MCF 10A (cell line): ENCODE measurements around the gene CRYAB. TPM values are rescaled to one million over a fixed set of nuclear protein-coding genes. Genes with fewer than 3 reads are reported as not detected.
A peak's percentile ranks its signal among the peaks of the same experiment; 100 is the strongest.

Source experiments
- BruUV-seq: library from RNA; stranded (reverse); fragments of 400-500 nt; replicated peaks from 2 replicates; lab custom pipeline; 2021; lab: Mats Ljungman, UMichigan
- CTCF ChIA-PET: fragments of 300-600 bp; sonication (Branson Sonifier 250); formaldehyde crosslinking; extraction: SDS; loops from one replicate; lab custom pipeline; 2021; ENCODE audit warnings: antibody characterized with exemption, inconsistent platforms; lab: Yijun Ruan, JAX
- POLR2A ChIA-PET: fragments of 300-600, 350-650 bp; sonication (Branson Sonifier 250); formaldehyde crosslinking; extraction: SDS; loops from one replicate; lab custom pipeline; 2020; ENCODE audit warnings: antibody characterized with exemption, inconsistent platforms; lab: Yijun Ruan, JAX
- DNase-seq: peaks from one replicate; pipeline ENCODE4 v3.0.0-alpha.2; 2018; ENCODE audit not compliant: unreplicated experiment
- H3K27ac Mint-ChIP-seq: one replicate; pipeline ENCODE4 v1.8.0; 2022; ENCODE audit warnings: mild to moderate bottlenecking, low read depth, mixed read lengths; ENCODE audit not compliant: unreplicated experiment
- H3K27me3 Mint-ChIP-seq: one replicate; pipeline ENCODE4 v1.8.0; 2022; ENCODE audit warnings: mixed read lengths; ENCODE audit not compliant: insufficient read depth, unreplicated experiment
- H3K36me3 Mint-ChIP-seq: one replicate; pipeline ENCODE4 v1.8.0; 2022; ENCODE audit warnings: mild to moderate bottlenecking, moderate library complexity, mixed read lengths; ENCODE audit not compliant: insufficient read depth, unreplicated experiment
- H3K4me1 Mint-ChIP-seq: one replicate; pipeline ENCODE4 v1.8.0; 2022; ENCODE audit warnings: mixed read lengths; ENCODE audit not compliant: insufficient read depth, unreplicated experiment
- H3K4me3 Mint-ChIP-seq: one replicate; pipeline ENCODE4 v1.8.0; 2022; ENCODE audit warnings: mild to moderate bottlenecking, moderate library complexity, mixed read lengths; ENCODE audit not compliant: unreplicated experiment
- H3K9me3 Mint-ChIP-seq: one replicate; pipeline ENCODE4 v1.8.0; 2022; ENCODE audit warnings: mixed read lengths; ENCODE audit not compliant: unreplicated experiment
- CTCF ChIP-seq: fragments of 200-600 bp; IDR thresholded peaks from one replicate; pipeline ENCODE4 v1.8.0; 2022; ENCODE audit warnings: antibody characterized with exemption, mild to moderate bottlenecking; ENCODE audit not compliant: unreplicated experiment
- intact Hi-C: fragments of 100-400 bp; cut with micrococcal nuclease; formaldehyde crosslinking; loops from 2 replicates; pipeline ENCODE4 v1.14.1; 2022
- total RNA-seq: library from RNA; stranded (reverse); gene quantifications from 2 replicates; pipeline ENCODE4 v1.2.3, GENCODE V29; 2022

CRYAB gene
- total RNA-seq, 1 experiment from 2014 or later, result 2.5 TPM

DNA sequence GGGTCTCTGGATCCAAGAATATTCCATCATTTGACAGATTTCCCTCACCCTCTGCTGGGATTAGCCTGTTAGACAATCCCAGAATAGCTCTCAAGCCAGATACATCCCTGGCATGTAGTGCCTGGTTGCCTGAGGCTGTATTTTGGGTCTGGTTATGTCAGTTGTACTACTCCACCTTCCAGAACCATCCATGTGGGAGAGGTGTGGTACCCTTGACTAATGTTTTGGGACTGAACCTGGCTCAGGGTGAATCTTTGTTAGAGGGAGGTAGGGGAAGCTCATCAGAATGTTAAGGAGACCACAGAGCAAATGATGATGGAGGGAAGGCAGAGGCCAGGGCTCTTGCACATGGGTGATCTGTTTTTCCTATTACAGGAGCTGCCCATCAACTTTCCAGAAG is 12.4 kb upstream of the CRYAB start:
- ChIA-PET CTCF (interaction anchor here (0.5 to 1.5 kb wide), 4 partner anchors 10 to 161 kb away, joined by 3 to 5 read pairs (median 4); no protein-coding TSS in a partner anchor), POLR2A (interaction anchor here (0.9 to 2.4 kb wide), 6 partner anchors 16 to 151 kb away, joined by 3 to 8 read pairs (median 4); partner anchors contain the start of genes ALG9, CFAP68 and NKAPD1)
- Mint-ChIP-seq H3K4me1 (peaks cover 22% of the 10 kb centered on the region), H3K27ac (no peak overlapping the region), H3K27me3 (no peaks in the 10 kb centered on the region), H3K9me3 (no peaks in the 10 kb centered on the region), H3K4me3 (no peak overlapping the region), H3K36me3 (peaks cover 1% of the 10 kb centered on the region)
- no TSS peak for BruUV-seq
- no peak for TF ChIP-seq CTCF
- DNase-seq, result no peak
- intact Hi-C loops, result no loop called here

DNA sequence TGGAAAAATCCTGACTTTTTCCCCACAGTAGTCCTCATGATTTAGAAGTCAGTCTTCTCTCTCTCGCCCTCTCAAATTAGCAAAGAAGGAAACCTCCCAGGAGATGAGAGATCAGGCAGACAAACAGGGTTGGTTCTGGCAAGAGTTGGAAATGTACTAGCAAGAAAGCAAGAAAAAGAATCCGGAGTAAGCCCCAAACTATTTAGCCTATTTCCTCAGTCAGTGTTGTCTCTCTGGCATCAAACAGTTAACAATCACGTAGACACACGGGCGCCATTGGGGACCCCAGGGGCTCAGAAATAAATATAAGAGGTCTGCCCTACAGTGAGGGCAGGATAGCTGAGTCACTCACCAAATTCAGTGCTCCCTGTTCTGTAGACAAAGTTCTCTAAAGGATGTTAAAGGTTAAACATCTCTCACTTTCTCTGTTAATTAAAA is 11.8 kb upstream of the CRYAB start:
- Mint-ChIP-seq H3K4me3 (no peak overlapping the region), H3K27ac (peak overlapping the region; percentile 74), H3K4me1 (peaks cover 28% of the 10 kb centered on the region), H3K36me3 (peaks cover 4% of the 10 kb centered on the region), H3K9me3 (no peaks in the 10 kb centered on the region), H3K27me3 (no peaks in the 10 kb centered on the region)
- ChIA-PET CTCF (interaction anchor here (0.5 to 0.6 kb wide), 2 partner anchors 20 to 161 kb away, joined by 3 to 5 read pairs; no protein-coding TSS in a partner anchor), POLR2A (interaction anchor here (0.8 to 2.4 kb wide), 4 partner anchors 12 to 151 kb away, joined by 3 to 6 read pairs (median 3); partner anchors contain the start of genes CFAP68, CRYAB and NKAPD1)
- DNase-seq, result no peak
- no TSS peak for BruUV-seq
- TF ChIP-seq CTCF, result no peak
- intact Hi-C loops, result no loop called here

DNA sequence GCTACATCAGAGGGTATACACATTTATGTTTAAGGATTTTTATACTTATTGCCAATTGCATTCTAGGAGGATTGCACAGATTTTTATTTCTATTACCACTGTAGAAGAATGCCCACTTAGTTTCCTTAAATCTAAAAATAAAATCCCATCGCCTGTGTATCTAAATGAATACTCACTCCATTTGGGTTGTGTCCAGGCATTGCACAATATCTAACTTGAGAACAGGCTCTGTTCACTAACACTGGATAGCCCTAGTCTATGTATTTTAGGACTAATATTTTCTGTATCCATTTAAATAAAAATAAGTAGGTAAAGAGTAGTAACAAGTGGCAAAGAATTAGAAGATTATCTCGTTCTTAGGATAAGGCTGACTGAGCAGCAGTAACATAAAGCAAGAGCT is 11.2 kb upstream of the CRYAB start:
- H3K4me3 Mint-ChIP-seq, result no peak overlapping the region
- no TSS peak for BruUV-seq
- H3K27me3 Mint-ChIP-seq, result no peaks in the 10 kb centered on the region
- intact Hi-C loops, result no loop called here
- H3K4me1 Mint-ChIP-seq, result peaks cover 33% of the 10 kb centered on the region
- no peaks in the 10 kb centered on the region for H3K9me3 Mint-ChIP-seq
- TF ChIP-seq CTCF, result no peak
- DNase-seq, result peak; percentile 89
- ChIA-PET CTCF (no interaction called here), POLR2A (interaction anchor here (0.8 to 2.4 kb wide), 3 partner anchors 11 to 152 kb away, joined by 3 to 6 read pairs (median 3); partner anchors contain the start of genes CFAP68, CRYAB and NKAPD1)
- H3K27ac Mint-ChIP-seq, result peak overlapping the region; percentile 74
- peaks cover 4% of the 10 kb centered on the region for H3K36me3 Mint-ChIP-seq

GRCh38 chr11:111921541-111922230 is 10.1 kb upstream of the CRYAB start:
- Mint-ChIP-seq H3K27me3 (no peaks in the 10 kb centered on the region), H3K9me3 (no peaks in the 10 kb centered on the region), H3K36me3 (peaks cover 4% of the 10 kb centered on the region), H3K4me3 (no peak overlapping the region), H3K27ac (no peak overlapping the region), H3K4me1 (peaks cover 28% of the 10 kb centered on the region)
- ChIA-PET POLR2A (no interaction called here), CTCF (interaction anchor here (0.8 kb wide), 1 partner anchor 178 kb away, joined by 3 read pairs; no protein-coding TSS in a partner anchor)
- intact Hi-C loops, result no loop called here
- no peak for TF ChIP-seq CTCF
- DNase-seq, result no peak
- BruUV-seq, result no TSS peak
